AG09309 (cell line): ENCODE data around the gene KCNG2.

ENCODE experiments used
- DNase-seq: peaks from one replicate; pipeline ENCODE4 v3.0.0-alpha.2; 2010; ENCODE audit warnings: low read depth
- H3K4me3 ChIP-seq: 2 replicates; pipeline ENCODE4 v1.5.1; 2011; ENCODE audit warnings: mild to moderate bottlenecking, low read depth, low read length, moderate library complexity; ENCODE audit not compliant: control insufficient read depth
- TF ChIP-seq, protein P1 (sequence below): IDR thresholded peaks from 2 replicates; pipeline ENCODE4 v1.5.1; 2011; ENCODE audit warnings: mild to moderate bottlenecking, low read depth, low read length, inconsistent platforms; ENCODE audit not compliant: insufficient read depth, control insufficient read depth; ENCODE audit errors: missing control alignments

The KCNG2 gene

DNA sequence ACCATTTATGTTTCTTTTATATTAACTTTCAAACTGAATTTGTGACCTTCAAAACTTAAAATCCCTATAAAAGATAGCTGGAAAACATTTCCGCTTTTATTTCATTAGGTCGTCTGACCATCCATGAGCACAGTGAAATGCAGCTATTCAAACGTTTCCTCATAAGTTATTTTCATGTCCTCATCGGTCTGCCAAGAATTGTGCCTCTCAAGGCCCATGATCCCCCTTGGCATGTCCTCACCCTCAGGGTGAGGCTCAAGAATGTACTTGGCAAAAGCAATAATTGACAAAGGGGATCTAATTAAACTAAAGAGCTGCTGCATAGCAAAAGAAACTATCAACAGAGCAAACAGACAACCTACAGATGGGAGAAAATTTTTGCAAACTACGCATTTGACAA, 141.4 kb downstream of the KCNG2 start:
- no peak overlapping the region for H3K4me3 ChIP-seq
- DNase-seq: no peak
- TF ChIP-seq, protein P1, sequence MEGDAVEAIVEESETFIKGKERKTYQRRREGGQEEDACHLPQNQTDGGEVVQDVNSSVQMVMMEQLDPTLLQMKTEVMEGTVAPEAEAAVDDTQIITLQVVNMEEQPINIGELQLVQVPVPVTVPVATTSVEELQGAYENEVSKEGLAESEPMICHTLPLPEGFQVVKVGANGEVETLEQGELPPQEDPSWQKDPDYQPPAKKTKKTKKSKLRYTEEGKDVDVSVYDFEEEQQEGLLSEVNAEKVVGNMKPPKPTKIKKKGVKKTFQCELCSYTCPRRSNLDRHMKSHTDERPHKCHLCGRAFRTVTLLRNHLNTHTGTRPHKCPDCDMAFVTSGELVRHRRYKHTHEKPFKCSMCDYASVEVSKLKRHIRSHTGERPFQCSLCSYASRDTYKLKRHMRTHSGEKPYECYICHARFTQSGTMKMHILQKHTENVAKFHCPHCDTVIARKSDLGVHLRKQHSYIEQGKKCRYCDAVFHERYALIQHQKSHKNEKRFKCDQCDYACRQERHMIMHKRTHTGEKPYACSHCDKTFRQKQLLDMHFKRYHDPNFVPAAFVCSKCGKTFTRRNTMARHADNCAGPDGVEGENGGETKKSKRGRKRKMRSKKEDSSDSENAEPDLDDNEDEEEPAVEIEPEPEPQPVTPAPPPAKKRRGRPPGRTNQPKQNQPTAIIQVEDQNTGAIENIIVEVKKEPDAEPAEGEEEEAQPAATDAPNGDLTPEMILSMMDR: no peak

DNA sequence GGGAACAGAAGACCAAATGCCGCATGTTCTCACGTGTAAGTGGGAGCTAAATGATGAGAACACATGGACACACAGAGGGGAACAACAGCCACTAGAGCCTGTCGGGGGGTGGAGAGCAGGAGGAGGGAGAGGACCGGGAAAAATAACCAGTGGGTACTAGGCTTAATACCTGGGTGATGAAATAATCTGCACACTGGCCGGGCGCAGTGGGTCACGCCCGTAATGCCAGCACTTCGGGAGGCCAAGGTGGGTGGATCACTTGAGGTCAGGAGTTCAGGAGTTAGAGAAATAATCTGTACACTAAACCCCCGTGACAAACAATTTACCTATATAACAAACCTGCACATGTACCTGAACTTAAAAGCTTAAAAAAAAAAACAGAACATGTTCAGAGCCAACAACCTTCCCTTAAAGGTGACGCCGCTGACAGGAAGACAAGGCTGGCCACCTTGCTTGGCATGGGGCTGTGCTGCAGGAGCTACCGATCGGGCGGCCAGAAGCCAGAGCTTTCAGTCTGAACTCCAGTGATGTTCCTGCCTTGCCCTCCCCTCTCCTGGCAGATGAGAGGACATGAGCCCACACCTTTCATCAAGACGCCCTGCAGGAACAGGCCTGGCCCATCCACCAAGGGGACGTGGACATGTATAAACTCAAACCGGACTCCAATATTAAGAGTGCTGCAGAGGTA, 142.5 kb downstream of the KCNG2 start:
- no peak for DNase-seq
- no peak overlapping the region for H3K4me3 ChIP-seq
- TF ChIP-seq, protein P1: no peak

DNA sequence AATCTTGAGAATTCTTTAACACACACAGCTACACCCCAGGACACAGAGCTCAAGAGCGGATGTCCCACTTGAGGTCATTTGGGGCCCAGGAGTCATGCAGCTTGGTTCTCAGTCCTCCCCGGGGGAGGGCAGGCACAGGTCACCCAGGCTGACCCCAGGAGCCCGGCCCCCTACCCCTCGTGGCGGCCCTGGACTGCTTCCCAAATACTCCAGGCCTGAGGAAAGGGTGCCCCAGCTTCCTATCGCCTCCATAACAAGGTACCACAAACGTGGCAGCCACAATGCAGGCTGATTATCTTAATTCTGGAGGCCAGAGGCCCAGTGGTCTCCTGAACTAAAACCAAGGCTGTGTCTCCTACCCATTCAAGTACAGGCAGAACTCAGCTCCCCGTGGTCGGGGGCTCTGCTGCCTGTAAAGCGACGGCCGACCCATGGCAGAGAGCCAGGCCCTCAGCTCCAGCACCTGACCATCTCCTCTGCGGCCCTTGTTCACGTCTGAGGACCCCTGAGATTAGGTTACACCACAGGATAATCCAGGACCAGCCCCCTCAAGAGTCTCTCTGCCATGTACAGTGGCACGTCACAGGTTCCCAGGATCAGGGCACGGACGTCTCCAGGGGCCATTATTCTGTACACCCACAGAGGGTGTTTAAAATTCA, 143.2 kb downstream of the KCNG2 start:
- TF ChIP-seq, protein P1: no peak
- no peak for DNase-seq

DNA sequence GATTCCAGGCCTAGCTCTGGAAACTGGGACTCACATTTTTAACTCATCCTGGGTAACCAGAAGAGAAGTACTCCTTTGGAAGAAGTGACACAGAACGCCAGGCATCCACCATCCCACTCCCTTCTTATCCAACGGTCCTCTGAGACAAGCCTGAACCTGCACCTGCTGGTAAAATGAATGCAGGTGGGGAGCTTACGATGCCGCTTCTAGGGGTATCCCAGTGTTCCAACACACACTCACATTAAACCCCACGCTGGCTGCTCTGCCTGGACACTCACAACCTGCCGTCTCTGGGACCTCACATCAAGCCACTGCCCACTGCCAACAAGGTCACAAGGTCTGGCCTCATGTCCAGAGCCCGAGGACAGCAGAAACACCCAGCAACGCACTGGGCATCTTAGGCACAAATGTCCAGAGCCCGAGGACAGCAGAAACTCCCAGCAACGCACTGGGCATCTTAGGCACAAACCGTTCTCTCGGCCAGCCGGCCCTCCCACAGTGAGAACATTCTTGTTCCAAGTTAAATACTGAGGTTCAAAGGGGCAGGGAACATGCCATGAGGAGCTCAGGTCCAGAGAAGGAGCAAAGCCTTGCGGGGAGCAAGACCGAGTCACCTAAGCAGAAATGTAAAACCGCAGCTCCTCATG, 143.9 kb downstream of the KCNG2 start:
- DNase-seq: no peak
- H3K4me3 ChIP-seq: no peak overlapping the region
- TF ChIP-seq, protein P1: no peak

More for the DNA sequence above, 143.2 kb downstream of the KCNG2 start:
- no peak overlapping the region for H3K4me3 ChIP-seq

DNA sequence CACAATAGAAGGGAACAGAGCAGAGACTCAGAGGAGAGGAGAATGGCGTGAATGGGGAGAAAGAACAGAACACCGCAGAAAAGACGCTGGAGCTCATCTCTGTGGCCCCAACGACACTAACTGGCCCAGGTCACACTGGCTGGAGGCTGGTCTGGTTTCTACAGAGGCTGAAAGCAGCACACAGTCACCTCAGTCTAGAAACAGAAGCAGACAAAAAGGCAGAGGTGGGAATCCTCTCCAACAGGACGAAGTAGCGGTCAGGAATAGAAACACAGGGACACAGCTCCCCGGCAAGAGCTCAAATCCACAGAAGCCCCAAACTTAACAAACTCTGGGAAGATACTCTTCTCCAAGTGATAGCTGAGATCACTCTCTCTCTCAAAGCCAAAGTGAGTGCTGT, 144.5 kb downstream of the KCNG2 start:
- no peak overlapping the region for H3K4me3 ChIP-seq
- TF ChIP-seq, protein P1: no peak
- no peak for DNase-seq

DNA sequence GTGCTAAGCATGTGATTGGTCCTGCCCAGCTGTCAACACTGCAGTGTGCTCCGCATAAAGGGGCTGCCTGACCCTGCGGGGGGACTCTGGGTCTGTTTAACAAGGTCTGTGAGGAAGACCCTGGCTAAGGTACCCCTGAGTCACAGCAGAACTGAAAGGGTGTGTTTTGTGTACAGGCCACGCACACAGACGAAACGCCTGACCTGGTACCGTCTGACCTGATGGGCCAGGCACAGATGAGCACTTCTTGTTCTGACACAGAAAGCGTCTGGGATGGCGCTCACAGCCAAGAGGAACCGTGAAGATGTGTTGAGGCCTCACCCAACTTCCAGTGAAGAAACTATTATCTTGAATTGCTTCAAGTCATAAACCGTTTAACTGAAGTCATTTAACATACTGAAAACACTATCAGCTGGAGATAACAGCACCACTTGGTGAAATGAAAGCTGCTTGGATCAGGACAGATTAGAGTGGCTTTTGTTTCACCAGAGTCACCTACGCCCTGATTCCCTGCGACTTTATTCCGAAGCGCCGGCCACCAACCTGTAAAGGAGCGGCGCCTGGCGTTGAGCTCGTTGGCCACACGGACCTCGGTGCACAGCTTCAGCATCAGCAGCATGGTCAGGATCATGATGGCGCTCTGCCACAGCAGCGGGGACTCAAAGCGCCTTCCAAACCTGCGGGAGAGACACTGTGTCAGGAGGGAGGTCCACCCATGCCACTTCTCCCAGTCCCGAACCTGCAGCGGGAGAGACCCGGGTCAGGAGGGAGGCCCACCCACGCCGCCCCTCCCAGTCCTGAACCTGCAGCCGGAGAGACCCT, 145.3 kb downstream of the KCNG2 start:
- H3K4me3 ChIP-seq: no peak overlapping the region
- TF ChIP-seq, protein P1: no peak
- no peak for DNase-seq
